Iris pigment epithelial cell (primary cell): Measurements from ENCODE around the gene UPP2.

Experiments used
- DNase-seq: peaks from one replicate; pipeline ENCODE4 v3.0.0-alpha.2; 2011; ENCODE audit warnings: low read depth

UPP2 gene

DNA sequence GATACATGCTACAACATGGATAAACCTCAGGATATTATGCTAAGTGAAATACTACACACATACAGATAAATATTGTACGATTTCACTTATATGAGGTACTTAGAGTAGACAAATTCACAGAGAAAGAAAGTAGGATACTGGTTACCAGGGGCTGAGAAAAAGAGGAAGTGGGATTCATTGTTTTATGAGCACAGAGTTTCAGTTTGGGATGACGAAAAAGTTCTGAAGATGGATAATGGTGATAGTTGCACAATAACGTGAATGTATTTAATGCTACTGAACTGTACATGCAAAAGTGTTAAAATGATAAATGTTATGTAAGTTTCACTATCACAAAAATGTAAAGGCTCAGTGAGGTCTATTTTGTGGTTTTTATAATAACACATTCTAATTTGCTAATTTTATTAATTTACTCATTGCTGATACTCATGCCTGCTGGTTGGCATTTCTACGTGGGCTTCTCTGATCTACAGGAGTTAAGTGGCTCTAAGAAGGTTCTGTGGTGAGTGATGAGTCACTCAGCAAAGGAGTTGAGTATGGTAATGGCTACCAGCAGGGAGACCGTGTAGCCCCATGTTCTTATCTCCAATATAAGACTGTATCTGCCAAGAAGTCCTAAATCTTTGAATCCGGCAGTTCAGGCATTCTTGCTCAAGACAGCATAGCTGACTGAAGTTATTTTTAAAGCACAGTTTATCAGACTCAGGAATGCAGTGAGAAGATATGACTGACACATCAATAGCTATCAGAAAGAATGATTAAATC is 41.1 kb downstream of the UPP2 start:
- peak; percentile 51 for DNase-seq

DNA sequence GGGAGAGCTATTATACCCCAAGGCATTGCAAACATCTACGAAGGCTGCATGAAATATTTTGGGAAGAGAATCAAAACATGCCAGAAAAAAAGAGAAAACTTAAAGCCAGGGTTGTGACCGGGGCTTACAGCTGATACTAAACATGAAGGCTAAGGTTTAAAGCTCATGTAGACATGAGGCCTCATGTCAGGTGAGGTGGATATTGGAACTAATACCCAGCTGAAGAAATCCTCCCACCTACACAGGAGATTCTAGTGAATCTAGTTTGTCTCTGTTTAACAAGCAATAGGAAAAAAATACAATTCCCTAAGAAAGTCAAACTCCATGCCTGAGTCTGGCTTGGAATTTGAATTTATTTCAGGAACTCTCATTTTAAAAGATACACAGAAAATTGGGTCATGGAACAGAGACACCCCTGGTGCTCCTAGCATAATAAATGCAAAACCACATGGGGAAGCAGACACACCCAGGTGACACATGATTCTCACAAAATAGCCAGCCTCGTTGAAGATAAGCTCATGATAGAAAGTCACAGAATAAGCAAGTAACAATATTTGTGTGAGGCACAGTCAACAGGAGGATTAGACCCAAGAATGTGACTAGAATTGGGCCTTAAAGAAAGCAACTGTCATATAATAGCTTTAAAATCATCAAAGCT is 42.2 kb downstream of the UPP2 start:
- DNase-seq: no peak

DNA sequence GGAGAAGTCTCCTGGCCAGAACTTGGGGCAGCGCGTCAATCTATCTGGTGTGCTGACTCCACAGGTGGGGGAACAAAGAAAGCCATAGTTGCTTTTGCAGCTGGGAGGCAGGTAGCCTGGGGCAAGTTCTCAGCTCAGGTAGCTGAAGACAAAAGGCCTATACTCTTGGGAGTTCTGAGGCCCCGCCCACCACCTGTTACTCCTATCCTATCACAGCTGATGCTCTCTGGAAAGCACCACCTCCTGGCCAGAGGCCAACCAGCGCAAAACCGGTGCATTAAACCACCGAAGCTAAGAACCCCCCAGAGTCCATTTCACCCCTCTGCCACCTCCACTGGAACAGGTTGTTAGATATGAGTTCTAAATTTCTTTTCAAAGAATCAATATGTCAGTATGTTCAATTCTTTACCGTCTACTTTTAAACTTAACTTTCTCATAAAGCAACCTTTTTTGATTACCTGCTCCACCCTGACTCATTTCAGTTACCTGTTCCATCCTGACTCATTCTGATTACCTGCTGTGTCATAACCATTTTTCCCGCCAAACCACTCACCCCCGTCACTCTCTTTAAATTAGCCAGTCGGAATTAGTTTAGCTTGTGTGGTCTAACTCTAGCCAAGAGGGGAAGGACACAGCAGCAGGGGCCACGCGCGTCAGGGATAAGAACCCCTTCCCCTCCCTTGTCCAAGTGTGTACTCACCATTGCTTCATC is 43.4 kb downstream of the UPP2 start:
- DNase-seq: no peak

- DNase-seq: no peak
Observed at GRCh38 chr2:158153270-158154015, 51.8 kb downstream of the UPP2 start.

DNA sequence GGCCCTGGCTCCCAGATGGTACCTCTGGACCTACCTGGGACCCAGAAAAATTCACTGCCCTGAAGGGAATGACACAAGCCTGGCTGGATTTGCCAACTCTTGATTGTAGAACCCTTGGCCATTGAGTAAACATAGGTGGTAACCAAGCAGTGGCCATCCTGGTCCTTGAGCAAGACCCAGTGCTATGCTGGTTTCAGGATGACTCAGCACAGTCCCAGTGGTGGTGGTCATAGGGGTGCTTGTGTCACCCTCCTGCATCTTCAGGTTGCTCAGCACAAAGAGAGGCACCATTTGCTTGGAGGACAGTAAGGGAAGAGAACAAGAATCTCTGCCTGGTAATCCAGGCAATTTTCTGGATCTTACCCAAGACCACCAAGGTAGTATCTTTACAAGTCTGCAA is 52.9 kb downstream of the UPP2 start:
- no peak for DNase-seq

DNA sequence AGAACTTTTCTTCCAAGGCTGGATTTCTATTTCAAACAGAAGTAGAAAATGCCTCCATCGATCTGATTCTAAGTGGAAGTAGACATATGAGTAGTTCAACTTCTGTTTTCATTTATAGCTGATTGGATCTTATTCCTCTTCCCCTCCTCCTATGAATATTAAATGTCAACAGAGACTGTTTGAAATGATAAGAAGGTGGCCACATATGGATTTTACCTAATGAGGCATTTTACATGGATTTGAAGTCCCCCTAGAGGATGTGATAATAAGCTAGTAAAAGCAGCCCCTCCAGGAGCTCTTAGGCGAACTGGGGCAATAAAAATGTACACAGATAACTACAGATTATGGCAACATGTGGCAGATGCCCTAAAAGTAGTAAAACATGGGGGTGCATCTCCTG is 71.0 kb downstream of the UPP2 start:
- no peak for DNase-seq

DNA sequence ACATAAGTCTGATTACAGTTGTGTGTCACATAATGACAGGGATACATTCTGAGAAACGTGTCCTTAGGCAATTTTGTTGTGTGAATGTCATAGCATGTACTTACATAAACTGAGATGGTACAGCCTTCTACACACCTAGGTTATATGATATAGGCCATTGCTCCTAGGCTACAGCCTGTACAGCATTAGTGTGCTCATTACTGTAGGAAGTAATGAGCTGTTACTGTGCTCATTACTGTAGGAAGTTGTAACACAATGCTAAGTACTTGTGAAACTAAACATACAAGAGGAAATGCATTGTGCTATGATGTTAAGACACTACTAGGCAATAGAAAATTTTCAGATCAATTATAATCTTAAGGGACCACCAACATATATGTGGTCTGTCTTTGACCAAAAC is 72.8 kb downstream of the UPP2 start:
- DNase-seq: no peak

- no peak for DNase-seq
Observed at GRCh38 chr2:158174956-158175355, 73.3 kb downstream of the UPP2 start.

DNA sequence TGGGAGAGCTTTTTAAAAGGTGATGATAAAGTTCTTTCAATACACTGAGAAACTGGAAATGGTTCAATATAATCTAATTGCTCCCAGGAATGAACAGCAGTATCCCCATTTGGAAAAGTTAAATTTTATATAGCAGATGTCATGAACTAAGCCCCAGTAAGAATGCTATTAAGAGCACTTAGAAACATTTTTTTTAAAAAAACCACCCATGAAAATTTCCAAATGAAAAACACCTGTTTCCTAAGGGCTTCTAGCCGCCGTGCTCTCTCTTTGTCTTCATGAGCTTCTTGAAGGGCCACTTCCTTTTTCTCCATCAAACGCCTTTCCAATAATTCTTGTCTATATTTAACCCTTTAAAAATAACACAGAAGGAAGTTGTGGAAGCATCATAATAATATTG is 77.0 kb downstream of the UPP2 start:
- no peak for DNase-seq

DNA sequence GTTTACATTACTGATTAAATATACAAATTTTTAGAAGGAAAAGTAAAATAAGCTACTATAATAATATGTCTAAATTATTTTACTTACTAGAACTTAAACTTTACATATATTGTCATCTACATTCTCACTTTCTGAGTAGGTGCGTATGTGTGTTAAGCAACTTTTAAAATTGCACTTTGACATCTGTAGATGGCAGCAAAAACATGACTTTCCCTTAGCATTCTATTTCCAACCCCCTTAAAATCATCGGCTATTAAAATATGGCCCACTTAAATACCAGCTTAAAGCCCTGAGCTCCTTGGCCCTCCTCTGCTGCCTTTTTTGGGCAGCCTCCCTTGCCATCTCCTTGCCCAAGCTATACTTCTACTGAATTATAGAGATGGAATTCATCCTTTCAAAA is 78.0 kb downstream of the UPP2 start:
- DNase-seq: peak; percentile 42

GRCh38 chr2:158181171-158181570 is 79.5 kb downstream of the UPP2 start:
- DNase-seq: no peak

DNA sequence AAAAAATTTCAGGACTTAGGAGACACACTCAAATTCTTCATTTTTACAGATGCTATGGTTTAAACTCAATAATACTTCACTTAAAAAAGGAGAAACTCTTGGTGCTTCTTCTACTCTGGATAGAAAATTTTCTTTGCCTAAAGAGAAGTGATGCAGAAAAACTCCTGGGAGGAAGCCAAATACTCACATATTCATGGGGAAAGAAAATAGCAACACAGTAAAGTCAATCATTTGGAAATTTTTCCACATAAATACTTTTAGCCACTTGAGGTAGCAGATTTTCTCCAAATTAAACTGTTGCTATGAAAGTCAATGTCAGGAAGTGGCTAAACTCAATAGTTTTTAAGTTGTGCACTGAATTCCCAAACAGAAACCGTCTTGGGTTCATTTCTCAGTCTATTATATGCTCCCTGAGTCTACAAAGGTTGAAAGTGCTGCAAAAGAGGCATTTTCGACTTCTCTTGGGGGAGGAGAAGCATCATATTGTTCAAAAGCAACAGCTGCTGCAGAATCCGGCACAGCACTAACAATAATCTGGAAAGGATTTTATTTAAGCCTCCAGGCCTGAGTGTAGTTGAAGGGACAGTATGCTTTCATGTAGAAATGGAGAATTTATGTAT is 81.1 kb downstream of the UPP2 start:
- no peak for DNase-seq

GRCh38 chr2:158184001-158184400 is 82.3 kb downstream of the UPP2 start:
- DNase-seq: no peak

DNA sequence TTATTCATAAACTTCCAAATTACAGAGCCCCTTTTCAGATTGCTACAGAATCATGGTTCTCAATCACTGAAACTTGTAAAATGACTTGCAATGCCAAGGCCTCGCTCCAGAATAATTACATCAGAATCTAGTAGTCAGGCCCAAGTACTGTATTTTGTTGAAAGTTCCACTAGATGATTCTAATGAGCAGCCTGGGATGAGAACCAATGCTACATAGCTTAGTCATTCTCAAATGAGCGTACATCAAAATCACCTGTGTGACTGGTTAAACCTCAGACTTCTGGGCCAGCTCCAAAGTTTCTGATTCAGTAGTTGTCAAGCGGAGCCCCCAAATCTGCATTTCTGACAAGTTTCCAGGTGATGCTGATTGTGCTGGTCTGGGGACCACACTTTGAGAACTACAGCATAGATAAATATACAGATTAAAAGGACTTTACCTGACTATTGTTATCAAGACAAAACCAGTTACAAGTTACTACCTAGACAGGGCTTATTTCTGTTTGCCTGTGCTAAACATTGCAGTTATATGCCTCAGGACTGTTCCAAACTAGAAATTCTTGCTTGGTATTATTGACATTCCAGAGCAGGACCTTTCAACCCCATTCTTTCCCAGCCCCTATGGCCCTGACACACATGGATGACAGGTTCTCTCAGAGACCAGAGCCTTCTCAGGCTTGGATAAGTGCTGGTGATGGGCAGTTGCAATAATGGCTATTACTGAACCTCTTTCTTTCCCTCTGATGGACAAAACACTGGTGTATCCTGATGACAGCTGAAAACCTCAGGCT is 83.1 kb downstream of the UPP2 start:
- no peak for DNase-seq
